8988T (cell line): ENCODE measurements around the gene ANO9.
"Not testable (repeated sequence)": the region's sequence is repeated elsewhere in the genome, so short reads cannot be mapped to it uniquely, and the experiment has no call there.

Source experiments
- DNase-seq: peaks from one replicate; pipeline ENCODE4 v3.0.0; 2011

The ANO9 gene

DNA sequence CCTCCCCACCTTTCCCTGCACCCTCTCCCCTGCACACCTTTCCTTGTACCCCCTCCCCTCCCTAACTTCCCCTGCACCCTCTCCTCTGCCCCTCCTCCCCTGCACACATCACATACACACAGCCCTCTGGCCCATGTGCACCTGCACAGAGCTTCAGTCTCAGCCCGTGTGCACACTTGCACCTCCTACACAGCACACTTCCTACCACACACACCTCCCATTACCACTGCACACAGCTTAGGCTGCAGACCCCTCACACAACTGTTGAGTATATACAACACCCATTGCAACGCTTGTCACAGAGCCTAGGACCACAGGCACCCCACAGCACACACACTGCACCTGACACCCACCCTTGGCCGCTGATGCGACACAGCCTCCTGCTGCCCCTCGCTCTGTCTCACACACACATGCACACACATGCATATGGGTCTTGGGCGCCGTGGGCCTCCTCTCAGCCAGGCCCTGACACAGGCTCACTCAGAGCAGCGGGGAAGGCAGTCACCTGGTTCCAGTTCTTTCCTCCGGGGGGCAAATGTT, 27.4 kb downstream of the ANO9 start:
- no peak for DNase-seq

DNA sequence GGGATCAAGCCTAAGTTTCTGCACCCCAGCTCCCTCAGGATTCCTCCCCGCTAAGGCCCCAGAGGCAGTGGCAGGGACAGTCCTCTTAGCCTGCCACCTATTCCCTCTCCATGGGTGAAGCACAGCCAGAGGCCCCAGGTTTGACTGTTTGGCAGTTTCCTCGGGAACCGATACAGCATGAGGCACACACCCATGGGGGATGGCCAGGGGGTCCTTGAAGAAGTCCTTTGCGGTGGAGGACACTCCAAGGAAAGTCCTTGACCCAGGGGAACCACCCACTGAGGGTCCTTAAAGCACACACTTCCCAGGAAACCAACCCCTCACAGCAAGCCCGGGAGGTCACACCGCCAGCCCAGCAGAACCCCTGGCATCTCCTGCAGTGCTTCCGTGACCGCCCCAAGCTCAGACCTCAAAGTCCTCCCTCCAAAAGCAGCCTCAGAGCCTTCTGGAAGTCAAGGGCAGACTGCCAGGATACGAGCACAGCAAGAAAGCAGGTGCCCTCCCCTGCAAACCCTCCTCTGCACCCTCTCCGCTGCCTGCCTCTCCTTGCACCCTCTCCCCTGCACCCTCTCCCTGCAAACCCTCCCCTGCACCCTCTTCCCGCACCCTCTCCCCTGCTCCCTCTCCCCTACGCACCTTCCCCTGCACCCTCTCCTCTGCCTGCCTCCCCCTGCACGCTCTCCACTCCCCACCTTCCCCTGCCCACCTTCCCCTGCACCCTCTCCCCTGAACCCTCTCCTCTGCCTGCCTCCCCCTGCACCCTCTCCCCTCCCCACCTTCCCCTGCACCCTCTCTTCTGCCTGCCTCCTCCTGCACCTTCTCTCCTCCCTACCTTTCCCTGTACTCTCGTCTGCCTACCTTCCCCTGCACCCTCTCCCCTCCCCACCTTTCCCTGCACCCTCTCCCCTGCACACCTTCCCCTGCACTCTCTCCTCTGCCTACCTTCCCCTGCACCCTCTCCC, 28.4 kb downstream of the ANO9 start:
- no peak for DNase-seq

DNA sequence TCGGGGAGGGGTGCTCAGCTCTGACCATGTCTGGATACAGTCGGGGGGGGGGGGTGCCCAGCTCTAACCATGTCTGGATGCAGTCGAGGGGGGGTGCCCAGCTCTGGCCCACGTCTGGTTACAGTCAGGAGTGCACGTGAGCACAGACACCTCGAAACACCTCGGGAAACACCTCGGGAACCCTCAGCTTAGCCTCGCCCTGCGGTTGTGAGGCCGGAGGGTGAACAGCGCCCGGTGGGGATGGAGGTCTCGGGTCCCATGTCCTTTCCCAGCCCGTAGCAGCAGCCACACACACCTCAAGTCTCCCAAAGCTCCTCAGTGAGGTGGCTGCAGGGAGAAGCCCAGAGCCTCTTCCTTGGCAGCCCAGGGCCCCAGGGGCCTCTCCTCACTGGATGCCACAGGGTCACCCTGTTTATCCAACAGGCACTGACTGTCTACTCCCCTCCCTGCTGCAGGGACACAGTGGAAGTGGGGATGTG, 29.1 kb downstream of the ANO9 start:
- no peak for DNase-seq

DNA sequence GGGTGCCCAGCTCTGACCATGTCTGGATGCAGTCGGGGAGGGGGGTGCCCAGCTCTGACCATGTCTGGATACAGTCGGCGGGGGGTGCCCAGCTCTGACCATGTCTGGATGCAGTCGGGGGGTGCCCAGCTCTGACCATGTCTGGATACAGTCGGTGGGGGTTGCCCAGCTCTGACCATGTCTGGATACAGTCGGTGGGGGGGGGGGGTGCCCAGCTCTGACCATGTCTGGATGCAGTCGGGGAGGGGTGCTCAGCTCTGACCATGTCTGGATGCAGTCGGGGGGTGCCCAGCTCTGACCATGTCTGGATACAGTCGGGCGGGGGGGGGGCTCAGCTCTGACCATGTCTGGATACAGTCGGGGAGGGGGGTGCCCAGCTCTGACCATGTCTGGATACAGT, 30.3 kb downstream of the ANO9 start:
- DNase-seq = not testable (repeated sequence)

DNA sequence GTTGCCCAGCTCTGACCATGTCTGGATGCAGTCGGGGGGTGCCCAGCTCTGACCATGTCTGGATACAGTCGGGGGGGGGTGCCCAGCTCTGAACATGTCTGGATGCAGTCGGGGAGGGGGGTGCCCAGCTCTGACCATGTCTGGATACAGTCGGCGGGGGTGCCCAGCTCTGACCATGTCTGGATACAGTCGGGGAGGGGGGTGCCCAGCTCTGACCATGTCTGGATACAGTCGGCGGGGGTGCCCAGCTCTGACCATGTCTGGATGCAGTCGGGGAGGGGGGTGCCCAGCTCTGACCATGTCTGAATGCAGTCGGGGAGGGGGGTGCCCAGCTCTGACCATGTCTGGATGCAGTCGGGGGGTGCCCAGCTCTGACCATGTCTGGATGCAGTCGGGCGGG, 31.1 kb downstream of the ANO9 start:
- DNase-seq = not testable (repeated sequence)

DNA sequence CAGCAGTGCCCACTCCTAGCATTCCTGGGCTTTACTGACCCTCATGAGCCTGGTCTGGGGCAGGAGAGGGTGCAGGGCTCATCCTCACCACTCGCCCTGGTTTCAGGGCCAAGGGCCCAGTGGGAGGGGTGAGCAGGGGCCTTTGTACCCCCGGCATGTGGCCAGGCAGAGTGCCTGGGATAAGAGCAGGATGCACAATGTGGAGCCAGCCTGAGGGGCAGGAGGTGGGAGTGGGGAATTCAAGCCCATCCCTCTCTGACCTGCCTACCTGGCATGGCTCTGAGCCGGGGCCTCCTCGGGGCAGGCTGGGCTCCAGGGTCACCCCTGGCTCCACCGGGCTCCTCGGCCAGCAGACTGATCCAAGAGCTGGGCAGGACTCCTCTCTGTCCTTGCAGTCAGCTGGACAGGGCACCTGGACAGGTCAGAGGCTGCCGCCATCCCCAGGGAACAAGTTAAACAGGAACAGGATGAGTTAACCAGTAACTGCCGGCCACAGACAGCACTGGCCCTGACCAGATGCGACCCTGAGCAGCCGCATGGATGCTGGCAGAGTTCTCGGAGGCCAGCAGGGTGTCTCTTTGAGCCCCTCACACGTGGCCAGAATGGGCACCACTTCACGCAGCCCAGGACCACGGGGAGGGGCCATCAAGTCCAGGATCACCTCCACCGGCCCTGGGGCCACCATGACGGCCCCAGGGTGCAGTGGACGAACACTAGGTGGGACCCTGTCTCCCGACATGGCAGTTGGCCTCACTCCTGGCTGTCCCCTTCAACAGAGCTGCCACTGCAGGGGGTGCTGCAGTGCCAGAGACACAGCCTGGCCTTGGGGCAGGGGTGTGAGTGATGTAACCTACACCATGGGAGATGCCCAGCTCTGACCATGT, 32.0 kb downstream of the ANO9 start:
- DNase-seq = no peak

DNA sequence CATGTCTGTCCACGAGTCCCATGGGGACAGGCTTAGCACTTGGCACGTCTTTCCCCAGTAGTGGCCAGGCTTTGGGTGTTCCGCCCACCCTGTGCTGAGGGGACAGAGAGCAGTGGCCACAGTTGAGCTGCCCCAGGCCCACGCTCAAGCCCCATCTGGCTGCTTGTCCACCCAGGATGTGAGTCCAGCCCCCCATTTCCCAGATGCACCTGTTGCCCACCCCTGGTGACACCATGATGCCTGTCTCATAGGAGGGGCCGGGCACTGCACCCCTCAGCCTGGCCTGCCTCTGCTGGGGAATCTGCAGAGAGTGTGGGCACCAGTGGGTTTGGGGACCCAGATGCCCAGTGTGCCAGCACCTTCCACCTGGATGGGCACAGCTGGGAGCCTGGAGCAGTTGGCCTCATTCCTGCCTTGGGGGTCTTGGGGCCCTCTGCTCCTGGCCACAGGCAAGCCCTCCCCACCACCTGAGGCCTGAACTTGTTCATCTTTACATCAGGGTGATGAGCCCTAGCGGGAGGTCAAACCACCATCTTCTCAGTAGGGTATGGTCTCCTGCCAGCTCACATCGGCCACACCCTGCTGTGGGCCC, 32.7 kb downstream of the ANO9 start:
- no peak for DNase-seq

DNA sequence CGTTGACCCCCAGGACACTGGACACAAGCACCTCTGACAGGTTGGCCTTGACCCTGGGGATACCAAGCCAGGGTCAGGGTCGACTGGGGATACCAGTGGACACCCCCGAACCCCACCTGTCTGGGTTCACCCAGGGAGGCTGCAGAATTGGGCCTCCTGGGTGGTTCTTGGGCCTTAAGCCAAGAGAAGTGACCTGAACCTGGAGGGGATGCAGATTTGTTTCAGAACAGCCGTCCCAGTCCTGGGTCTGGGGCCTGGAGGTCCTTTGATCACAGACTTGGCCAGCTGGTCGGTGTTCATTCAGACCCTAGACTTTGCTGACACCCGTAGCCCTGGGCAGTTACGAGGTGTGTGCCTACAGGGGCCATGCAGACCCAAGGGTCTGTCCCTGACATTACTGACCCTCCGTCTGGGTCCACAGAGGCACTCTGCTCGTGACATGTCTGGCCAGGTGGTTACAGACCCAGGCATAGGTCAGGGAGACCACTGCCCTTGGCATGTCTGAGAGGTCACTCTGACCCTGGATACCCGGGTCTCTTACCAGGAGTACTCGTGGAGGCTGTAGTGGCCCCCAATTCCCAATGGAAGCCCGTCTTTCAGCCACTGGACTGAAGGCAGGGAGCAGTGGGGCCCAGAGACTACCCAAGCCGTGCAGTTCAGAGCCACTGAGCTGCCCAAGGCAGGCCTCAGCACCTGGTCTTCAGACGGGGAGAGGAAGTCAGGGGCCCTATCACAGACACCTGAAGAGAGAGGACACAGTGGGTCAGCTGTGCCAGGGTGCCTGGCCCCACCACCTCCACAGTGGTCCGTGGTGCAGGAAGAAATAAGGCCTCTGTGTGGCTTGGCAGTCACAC, 33.4 kb downstream of the ANO9 start:
- DNase-seq = no peak

DNA sequence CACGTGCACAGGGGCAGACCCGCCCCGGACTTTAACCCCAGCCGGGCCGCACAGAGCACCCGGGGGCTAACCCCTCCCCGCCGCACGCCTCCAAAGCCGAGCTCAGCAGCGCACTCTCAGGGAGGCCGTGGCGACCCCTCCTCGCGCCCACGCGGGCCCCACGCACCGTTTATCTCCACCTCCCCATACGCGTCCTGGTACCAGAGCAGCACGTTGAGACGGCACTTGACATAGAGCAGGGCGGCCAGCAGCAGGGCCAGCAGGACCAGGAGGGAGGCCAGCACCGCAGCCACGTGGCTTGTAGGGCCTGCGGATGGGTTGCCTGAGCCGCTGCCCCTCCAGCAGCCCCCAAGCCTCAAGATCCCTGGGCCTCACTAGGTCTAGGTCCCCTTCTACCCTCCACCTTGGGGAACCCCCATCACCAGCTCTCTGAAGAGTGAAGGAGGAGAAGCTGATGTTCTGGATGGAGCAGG, 34.1 kb downstream of the ANO9 start:
- DNase-seq = no peak

DNA sequence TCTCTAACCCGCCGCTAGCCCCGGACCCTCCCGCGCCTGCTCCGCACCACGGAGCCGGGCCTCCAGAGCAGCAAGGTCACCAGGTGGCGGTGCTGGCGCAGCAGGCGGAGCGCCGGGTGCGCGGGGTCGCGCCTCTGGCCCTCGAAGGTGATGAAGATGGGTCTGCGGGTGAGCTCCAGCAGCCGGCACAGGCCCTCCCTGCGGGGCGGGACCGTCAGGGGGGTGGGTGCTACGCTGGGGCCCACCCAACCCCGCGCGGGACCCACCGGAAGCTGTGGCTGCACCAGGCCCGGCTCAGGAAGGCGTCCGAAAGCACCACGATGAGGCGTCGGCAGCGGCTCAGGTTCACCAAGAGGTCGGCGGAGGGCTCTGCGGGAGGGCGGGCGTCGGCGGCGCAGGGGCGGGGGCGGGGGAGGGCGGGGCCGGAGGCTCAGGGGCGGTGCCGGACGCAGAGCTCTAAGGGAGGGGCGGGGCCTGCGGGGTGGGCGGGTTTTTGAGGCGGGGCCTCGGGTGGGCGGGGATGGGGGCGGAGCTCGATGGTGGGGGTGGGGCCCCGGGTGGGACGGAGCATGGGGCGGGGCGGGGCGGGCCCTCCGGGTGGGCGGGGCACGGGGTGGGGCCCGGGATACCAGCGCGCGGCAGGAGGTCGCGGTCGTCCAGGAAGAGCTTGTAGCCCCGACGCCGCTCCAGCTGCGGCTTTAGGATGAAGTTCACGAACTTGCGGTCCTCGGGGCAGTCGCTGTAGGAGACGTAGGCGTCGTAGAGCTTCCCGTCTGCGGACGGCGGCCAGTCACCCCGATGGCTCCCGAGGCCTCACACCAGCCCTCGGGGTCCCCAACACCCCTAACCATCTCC, 34.8 kb downstream of the ANO9 start:
- DNase-seq = peak; percentile 86

DNA sequence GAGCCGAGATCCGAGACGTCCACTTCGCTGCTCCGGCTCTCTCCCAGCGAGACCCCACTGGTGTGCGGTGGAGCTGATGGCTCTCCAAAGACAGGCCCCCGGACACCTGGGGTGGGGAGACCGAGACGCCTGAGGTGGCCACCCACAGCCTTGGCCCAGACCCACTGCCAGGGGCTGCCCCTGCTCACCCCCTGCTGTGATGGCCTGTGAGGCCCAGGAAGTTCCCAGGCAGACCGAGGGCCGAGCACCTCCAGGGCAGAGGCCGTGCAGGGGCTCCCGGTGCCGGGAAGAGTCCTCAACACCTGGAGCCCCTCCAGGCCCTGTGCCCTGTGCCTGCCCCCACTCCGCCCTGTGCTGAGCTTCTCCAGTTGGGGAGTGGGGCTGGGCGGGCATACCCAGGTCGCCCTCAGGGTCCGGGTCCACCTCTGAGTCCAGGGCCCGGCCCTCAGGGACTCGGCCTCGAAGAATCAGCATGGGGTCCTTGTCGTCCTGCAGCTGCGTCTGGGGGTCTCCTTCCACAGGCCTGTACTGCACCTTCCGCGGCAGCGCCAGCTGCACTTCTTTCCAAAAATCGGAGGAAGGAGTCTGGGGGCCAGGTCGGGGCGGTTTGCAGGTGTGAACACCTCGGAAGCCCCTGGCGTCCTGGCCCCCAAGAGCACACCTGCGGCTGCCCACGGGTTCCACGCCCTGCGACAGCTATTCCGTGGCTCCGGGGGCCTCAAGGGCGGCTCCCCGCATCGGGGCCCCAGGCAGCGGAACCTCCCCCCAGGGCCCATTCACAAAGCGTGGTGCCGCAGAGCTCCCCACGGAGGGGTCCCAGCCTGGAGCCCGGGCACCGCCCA, 35.6 kb downstream of the ANO9 start:
- no peak for DNase-seq

DNA sequence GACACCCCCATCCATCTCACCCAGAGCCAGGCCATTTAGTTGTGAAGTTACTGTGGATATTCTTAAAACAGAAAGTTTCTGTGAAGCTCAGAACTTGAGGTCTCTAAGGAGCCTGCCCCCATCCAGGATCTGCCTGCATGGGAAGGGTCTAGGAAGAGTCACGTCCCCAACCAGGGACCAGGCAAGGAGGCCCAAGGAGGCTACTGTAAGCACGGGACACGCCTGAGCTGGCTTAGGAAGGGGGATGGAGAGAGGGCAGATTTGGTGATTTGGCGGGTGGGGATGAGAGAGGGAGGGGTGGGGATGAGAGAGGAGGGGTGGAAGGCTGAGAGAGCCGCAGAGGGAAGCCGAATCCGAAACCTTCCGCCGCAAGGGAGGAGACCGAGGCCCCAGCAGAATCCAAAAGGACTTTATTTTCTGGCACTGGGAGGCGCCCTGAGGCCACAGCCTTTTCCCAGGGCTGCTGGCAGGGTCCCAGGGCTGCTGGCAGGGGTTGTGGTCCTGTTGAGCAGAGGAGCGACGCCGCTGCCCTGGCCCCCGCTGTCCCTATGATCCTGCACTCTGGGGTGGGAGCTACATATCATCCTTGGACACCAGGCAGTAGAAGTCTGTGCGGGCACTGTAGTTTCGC, 36.4 kb downstream of the ANO9 start:
- DNase-seq = no peak

DNA sequence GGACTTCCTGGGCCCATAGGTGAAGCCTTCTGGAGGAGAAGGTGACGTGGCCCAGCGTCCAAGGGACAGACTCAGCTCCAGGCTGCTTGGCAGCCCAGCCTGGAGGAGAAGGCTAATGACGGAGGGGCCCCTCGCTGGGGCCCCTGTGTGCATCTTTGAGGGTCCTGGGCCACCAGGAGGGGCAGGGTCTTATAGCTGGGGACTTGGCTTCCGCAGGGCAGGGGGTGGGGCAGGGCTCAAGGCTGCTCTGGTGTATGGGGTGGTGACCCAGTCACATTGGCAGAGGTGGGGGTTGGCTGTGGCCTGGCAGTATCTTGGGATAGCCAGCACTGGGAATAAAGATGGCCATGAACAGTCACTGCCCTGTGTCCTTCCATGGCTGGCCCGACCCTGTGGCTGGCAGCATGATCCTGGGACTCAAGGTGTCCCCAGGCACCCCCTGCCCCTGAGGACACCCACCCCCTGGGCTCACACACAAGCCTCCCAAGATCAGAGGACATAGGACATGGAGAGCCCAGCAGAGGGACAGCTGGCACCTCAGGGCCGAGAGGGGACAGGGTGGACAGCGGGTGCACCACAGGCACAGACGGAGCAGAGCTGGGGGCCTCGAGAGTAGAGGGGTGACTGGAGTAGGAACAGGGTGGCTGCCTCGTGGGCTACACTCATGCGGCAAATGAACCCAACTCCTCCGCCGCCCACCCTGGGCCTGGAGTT, 37.1 kb downstream of the ANO9 start:
- DNase-seq = no peak

DNA sequence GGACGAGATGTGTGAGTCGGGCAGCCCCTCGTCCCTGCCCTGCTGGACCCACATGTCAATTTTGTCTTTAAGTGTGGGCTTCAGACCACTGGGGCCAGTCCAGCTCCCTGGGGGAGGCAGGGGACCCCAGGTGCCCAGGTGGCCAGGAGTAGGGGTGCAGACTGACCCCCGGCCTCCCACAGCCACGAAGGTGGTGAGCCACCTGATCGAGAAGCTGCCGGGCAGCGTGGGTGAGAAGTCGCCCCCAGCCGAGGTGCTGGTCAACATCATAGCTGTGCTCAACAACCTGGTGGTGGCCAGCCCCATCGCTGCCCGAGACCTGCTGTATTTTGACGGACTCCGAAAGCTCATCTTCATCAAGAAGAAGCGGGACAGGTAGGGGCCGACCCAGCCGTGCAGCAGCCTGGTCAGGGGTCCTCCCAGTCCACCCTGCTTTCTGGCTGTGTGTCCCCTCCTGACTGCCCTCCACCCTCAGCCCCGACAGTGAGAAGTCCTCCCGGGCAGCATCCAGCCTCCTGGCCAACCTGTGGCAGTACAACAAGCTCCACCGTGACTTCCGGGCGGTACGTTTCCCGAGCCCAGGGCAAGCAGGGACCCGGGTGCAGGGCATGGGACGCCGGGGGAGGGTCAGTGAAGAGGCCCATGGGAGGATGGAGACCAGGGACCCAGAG, 37.9 kb downstream of the ANO9 start:
- DNase-seq = no peak

DNA sequence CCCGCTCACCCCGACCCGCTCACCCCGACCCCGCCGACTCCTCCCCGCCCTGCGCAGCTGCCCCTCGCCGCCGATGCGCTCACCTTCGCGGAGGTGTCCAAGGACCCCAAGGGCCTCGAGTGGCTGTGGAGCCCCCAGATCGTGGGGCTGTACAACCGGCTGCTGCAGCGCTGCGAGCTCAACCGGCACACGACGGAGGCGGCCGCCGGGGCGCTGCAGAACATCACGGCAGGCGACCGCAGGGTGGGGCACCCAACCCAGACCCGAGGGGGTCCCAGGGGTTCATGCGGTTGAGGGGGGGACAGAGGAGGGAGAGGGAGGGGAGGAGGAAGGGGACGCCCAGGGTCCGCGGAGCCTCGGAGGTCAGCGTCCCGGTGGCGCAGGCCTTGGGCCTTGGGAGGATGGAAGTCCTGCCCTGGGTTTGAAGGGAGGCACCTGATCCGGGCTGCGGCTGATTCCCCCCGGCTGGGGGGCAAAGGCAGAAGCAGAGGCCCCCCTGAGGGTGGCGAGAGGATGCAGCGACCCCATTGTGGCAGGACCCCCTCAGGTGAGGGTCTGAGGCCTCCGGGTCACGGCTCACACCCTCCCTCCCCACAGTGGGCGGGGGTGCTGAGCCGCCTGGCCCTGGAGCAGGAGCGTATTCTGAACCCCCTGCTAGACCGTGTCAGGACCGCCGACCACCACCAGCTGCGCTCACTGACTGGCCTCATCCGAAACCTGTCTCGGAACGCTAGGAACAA, 38.6 kb downstream of the ANO9 start:
- no peak for DNase-seq

DNA sequence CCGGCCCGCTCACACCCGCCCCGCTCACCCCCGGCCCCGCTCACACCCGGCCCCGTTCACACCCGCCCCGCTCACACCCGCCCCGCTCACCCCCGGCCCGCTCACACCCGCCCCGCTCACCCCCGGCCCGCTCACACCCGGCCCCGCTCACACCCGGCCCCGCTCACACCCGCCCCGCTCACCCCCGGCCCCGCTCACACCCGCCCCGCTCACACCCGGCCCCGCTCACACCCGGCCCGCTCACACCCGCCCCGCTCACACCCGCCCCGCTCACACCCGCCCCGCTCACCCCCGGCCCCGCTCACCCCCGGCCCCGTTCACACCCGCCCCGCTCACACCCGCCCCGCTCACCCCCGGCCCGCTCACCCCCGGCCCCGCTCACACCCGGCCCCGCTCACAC, 40.6 kb downstream of the ANO9 start:
- not testable (repeated sequence) for DNase-seq

DNA sequence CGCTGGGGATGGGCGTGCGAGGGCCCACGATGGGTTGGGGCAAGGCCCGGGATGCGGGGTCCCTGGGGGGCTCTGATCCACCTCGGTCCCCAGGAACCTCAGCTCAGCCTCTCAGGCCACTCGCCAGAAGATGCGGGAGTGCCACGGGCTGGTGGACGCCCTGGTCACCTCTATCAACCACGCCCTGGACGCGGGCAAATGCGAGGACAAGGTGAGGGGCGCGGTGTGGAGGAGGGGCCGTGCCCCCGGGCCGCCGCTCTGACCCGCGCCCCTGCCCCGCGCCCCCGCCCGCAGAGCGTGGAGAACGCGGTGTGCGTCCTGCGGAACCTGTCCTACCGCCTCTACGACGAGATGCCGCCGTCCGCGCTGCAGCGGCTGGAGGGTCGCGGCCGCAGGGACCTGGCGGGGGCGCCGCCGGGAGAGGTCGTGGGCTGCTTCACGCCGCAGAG, 41.5 kb downstream of the ANO9 start:
- no peak for DNase-seq
